ENCODE measurements around the gene SCYL3.
"Not testable (repeated sequence)": the region's sequence is repeated elsewhere in the genome, so short reads cannot be mapped to it uniquely, and the experiment has no call there.

Gene SCYL3

GRCh38 chr1:169896013-169896412 is 2.3 kb upstream of the SCYL3 start:
- DNase-seq, result no peak

- no peak for DNase-seq
These were observed 889 bp upstream of the SCYL3 start for GRCh38 chr1:169894424-169895145.

GRCh38 chr1:169892927-169893644 is 610 bp downstream of the SCYL3 start:
- peak in 1 of 2 experiments; percentile 22 for DNase-seq

GRCh38 chr1:169892176-169892926 is 1.3 kb downstream of the SCYL3 start:
- DNase-seq, result no peak

DNA sequence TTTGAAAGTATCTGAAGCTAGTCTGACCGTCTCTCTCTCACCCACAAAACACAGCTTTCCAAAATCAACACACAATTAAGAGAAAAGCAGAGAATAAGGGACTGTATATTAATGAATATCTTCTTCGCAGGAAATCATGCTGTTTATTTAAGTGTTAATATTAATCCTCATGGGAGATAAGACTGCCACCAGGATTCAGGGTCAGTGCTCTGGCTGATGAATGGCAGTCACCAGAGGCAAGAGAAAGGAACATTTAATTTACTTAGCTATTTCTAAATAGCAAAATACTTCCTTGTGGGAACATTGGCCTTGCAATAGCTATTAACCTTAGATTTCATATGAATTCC is 2.2 kb downstream of the SCYL3 start:
- DNase-seq, result no peak

GRCh38 chr1:169890761-169891538 is 2.7 kb downstream of the SCYL3 start:
- peak in 1 of 2 experiments; percentile 51 for DNase-seq

GRCh38 chr1:169889871-169890270 is 3.8 kb downstream of the SCYL3 start:
- DNase-seq, result no peak

DNA sequence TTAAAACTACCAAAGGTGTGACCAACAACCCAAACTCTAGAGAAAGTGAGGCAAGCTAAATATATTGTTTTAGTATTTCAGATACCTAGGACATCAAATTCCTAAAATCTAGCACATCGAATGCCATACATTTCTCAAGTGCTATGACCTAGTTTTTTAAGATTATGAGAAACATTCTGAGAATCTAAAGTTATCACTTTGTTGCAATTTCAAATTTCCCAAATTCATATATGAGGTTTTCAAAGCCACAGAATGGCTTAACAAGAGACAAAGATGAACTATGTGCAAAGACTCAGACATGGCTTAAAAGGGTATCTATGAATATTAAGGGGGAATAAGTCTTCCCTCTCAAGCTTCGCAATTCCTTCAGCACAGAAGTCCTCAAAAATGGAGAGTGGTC is 6.8 kb downstream of the SCYL3 start:
- DNase-seq, result no peak

DNA sequence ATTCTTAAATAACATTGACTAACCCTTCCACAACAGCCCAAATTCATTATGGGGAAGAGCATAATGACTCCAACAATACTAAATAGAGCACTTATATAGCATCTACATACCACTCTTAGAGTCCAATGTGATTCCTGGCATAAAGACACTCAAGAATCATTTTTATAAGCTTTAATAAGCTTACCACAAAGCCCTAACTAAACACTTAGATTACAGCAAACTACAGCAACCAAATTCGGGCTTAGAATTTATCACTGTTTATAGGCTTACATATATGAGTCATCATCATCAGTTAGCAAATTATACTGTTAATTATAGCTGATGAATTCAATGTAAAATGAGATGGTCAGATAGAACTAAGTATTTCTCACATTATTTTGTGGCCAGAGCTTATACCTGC is 7.3 kb downstream of the SCYL3 start:
- no peak for DNase-seq

DNA sequence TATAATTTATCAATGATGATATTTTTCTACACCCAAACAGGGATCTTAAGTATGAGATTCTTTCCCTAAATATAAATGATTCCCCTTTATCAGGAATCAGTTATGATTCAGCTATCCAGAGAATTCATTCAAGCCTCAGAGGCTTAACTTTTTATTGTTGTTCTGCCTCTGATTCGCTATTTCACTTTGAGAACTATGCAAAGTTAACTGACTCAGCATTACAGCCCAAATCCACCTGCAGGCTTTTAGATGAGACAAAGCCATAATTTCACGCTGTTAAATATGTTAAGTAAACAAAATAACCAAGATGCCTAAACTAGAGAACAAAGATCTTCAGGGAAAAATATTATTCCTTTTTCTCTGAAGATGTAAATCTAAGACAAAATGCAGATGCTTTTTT is 8.5 kb downstream of the SCYL3 start:
- no peak for DNase-seq

- no peak for DNase-seq
These were observed 9.1 kb downstream of the SCYL3 start for GRCh38 chr1:169884634-169885033.

DNA sequence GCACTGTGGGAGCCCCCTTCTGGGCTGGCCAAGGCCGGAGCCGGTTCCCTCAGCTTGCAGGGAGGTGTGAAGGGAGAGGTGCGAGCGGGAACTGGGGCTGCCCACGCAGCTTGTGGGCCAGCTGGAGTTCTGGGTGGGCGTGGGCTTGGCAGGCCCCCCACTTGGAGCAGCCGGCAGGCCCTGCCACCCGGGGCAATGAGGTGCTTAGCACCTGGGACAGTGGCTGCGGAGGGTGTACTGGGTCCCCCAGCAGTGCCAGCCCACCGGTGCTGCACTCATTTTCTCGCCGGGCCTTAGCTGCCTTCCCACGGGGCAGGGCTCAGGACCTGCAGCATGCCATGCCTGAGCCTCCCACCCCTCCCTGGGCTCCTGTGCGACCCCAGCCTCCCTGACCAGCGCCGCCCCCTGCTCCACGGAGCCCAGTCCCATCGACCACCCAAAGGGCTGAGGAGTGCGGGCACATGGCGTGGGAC is 11.6 kb downstream of the SCYL3 start:
- no peak for DNase-seq

DNA sequence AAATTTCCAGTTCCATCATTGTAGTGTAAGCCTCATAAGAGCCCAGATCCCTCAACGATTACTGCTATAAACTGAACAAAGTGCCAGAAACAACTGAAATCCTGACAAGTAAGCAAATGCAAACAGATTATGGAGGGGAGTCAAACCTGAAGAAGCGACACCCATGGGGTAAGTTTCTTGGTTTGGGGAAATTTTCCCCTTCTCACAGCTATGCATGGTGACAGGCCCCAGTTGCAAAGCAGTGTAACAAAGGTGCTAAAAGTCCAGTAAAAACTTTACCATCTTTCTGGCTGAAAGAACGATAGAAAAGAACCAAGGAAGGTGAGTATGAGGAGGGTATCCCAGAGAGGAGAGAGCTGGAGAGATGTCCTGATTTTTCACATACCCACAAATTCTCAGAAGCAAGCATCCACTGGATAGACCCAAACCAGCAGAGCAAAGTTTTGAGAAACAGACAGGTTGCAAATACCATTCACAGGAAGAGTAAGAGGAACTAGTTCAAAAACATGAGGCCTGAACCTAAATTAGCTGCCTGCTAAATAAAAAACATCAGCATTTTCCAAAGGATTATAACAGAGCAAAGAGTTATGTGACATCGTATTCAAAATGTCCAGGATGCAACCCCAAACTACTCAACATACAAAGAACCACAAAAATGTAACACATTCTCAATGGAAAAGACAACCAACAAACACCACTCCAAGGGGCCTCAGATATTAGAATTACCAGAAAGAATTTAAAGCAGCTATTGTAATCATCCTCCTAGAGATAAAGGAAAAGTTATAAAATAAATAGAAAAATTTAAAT is 14.5 kb downstream of the SCYL3 start:
- DNase-seq, result no peak

GRCh38 chr1:169878498-169878897 is 15.2 kb downstream of the SCYL3 start:
- no peak for DNase-seq

- DNase-seq, result no peak
These were observed 15.8 kb downstream of the SCYL3 start for GRCh38 chr1:169877800-169878491.

DNA sequence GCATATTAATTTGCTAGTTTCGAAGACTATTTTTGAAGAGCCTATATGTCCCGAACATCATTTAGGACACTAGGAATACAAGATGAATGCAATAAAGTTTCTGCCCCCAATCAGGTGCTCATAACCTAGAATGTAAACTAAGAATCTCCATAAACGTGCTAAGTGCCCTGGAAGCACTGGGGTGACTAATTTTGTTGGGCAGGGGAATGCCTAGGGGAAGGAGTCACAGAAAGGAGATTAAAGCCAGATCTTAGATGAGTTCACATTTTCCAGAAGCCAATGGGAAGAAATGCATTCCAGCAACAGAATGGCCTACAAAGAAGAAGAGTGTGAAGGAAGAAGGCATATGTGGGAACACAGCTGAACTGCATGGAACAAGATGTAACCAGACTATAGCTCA is 19.5 kb downstream of the SCYL3 start:
- no peak for DNase-seq

DNA sequence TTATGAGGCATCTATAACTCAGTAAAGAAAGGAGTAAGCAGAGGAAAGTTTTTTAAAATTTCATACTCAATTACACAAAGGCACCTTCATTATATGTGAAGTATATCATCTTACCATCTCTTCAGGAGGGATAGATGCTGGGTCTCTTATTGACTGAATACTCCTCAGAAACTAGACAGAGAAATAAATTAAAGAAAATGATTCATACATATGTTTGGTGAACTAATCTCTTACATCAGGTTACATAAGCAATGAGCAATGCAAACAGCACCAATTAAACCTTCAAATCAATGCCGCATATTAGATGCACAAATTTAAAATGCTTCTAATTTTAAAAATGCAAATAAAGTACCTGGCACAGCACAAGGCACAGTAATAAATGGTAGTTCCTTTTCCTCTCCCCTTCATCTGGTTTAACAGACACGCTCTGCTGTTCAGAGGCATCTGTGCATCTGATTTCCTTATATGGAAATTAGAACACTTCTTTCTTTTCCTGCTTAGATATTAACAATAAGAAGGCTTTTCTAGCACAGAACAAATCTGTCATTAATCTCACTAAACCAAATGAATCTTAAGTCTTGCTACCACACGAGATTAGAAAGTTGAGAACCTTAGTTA is 20.0 kb downstream of the SCYL3 start:
- no peak for DNase-seq

DNA sequence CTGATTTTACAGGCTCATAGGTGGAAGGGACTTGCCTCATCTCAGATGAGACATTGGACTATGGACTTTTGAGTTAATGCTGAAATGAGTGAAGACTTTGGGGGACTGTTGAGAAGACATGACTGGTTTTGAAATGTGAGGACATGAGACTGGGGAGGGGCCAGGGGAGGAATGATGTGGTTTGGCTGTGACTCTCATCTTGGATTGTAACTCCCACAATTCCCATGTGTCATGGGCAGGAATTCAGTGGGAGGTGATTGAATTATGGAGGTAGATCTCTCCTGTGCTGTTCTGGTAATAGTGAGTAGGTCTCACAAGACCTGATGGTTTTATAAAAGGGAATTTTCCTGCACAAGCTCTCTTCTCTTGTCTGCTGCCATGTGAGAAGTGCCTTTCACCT is 20.8 kb downstream of the SCYL3 start:
- no peak for DNase-seq

- not testable (repeated sequence) for DNase-seq
These were observed 21.7 kb downstream of the SCYL3 start for GRCh38 chr1:169871988-169872387.

- no peak for DNase-seq
These were observed 24.3 kb downstream of the SCYL3 start for GRCh38 chr1:169869426-169869825.

GRCh38 chr1:169868978-169869377 is 24.7 kb downstream of the SCYL3 start:
- no peak for DNase-seq
